Upper lobe of left lung (tissue), 4 donors: ENCODE results near the gene OR4D6.

Experiments used
- CTCF ChIP-seq, 6 experiments: fragments of 450-650 bp in 4 of 6; fragments of 200-600 bp in 2 of 6; sonication (generic) in 2 of 6; IDR thresholded peaks; one replicate each; pipeline ENCODE4 v1.5.1; 2016 to 2019; ENCODE audit warnings: antibody characterized with exemption in 6 of 6
- POLR2AphosphoS5 ChIP-seq, 2 donors: sonication (generic); formaldehyde crosslinking; IDR thresholded peaks; one replicate each; pipeline ENCODE4 v1.5.1; 2017; ENCODE audit warnings: antibody characterized with exemption in 2 of 2

- no peak for TF ChIP-seq CTCF (IDR thresholded peaks at IDR 0.05)
- no peak for TF ChIP-seq POLR2AphosphoS5 (IDR thresholded peaks at IDR 0.05)
Measured at GRCh38 chr11:59416613-59417012, 40.1 kb upstream of the OR4D6 start.
